IMR-90 (cell line): ENCODE results near the gene ABITRAM. TPM values are rescaled to one million over a fixed set of nuclear protein-coding genes. Genes with fewer than 3 reads are reported as not detected.

Source experiments
- ATAC-seq: fragments of 200-7000 bp; cut with Tn5 transposase; 2 replicates; pipeline ENCODE4 v1.9.1; 2020; ENCODE audit warnings: low read depth, mild to moderate bottlenecking, moderate library complexity
- BruUV-seq: library from RNA; stranded (reverse); fragments of 400-500 nt; replicated peaks from 2 replicates; lab custom pipeline; 2021; lab: Mats Ljungman, UMichigan
- CTCF ChIA-PET: fragments of 300-600 bp; formaldehyde crosslinking; extraction: SDS; loops from one replicate; lab custom pipeline; 2021; ENCODE audit warnings: antibody characterized with exemption; lab: Yijun Ruan, JAX
- POLR2A ChIA-PET: fragments of 300-600 bp; sonication (Branson Sonifier 250); formaldehyde crosslinking; loops from one replicate; lab custom pipeline; 2022; ENCODE audit warnings: antibody characterized with exemption; ENCODE audit not compliant: unreplicated experiment; lab: Charles Lee
- DNase-seq: peaks from one replicate; pipeline ENCODE4 v3.0.0; 2013
- H2AFZ ChIP-seq: replicated peaks from 2 replicates; pipeline ENCODE3; 2013; ENCODE audit warnings: low read length, mild to moderate bottlenecking; ENCODE audit not compliant: poor library complexity
- H2AK5ac ChIP-seq: 2 replicates; pipeline ENCODE4 v1.6.1; 2013; ENCODE audit warnings: low read depth, low read length, inconsistent platforms
- H2AK9ac ChIP-seq: replicated peaks from 2 replicates; pipeline ENCODE3; 2013; ENCODE audit warnings: mild to moderate bottlenecking, low read depth, low read length, moderate library complexity; ENCODE audit not compliant: poor library complexity
- H2BK120ac ChIP-seq: 2 replicates; pipeline ENCODE4 v1.6.1; 2013; ENCODE audit warnings: low read depth, low read length, inconsistent platforms
- H2BK15ac ChIP-seq: 3 replicates; pipeline ENCODE4 v1.6.1; 2013; ENCODE audit warnings: low read depth, low read length, inconsistent platforms
- H2BK20ac ChIP-seq: 2 replicates; pipeline ENCODE4 v1.6.1; 2013; ENCODE audit warnings: low read depth, mild to moderate bottlenecking, inconsistent platforms, low read length, moderate library complexity
- H2BK5ac ChIP-seq: 2 replicates; pipeline ENCODE4 v1.6.1; 2013; ENCODE audit warnings: mild to moderate bottlenecking, low read depth, low read length, inconsistent platforms; ENCODE audit not compliant: poor library complexity, severe bottlenecking
- H3K14ac ChIP-seq: replicated peaks from 2 replicates; pipeline ENCODE4 v1.6.1; 2013; ENCODE audit warnings: low read depth, low read length, inconsistent platforms
- H3K18ac ChIP-seq: 2 replicates; pipeline ENCODE4 v1.6.1; 2013; ENCODE audit warnings: low read depth, low read length, control low read depth
- H3K23ac ChIP-seq: 2 replicates; pipeline ENCODE4 v1.6.1; 2013; ENCODE audit warnings: low read depth, low read length, inconsistent platforms
- H3K27ac ChIP-seq: 2 replicates; pipeline ENCODE4 v1.5.1; 2013; ENCODE audit warnings: mild to moderate bottlenecking, control low read depth, low read length; ENCODE audit not compliant: insufficient read depth
- H3K27me3 ChIP-seq: 2 replicates; pipeline ENCODE4 v1.6.1; 2013; ENCODE audit warnings: low read length; ENCODE audit not compliant: control insufficient read depth, insufficient read depth
- H3K36me3 ChIP-seq: 2 replicates; pipeline ENCODE4 v1.6.1; 2013; ENCODE audit warnings: low read length, mixed read lengths; ENCODE audit not compliant: control insufficient read depth, insufficient read depth
- H3K4ac ChIP-seq: 2 replicates; pipeline ENCODE4 v1.6.1; 2013; ENCODE audit warnings: low read depth, low read length, inconsistent platforms
- H3K4me1 ChIP-seq: 2 replicates; pipeline ENCODE4 v1.6.1; 2013; ENCODE audit warnings: low read length, mixed read lengths; ENCODE audit not compliant: control insufficient read depth, insufficient read depth
- H3K4me2 ChIP-seq: 2 replicates; pipeline ENCODE4 v1.6.1; 2013; ENCODE audit warnings: low read depth, mild to moderate bottlenecking, control low read depth, low read length, moderate library complexity
- H3K4me3 ChIP-seq: 2 replicates; pipeline ENCODE4 v1.5.1; 2013; ENCODE audit warnings: low read depth, mild to moderate bottlenecking, control low read depth, low read length, moderate library complexity; ENCODE audit not compliant: insufficient read depth
- H3K56ac ChIP-seq: 2 replicates; pipeline ENCODE4 v1.6.1; 2013; ENCODE audit warnings: low read length, inconsistent platforms; ENCODE audit not compliant: insufficient read depth; ENCODE audit errors: extremely low read depth
- H3K79me1 ChIP-seq, 2 experiments: 2 replicates each; pipeline ENCODE4 v1.6.1; 2013; ENCODE audit warnings: low read length in 2 of 2, inconsistent platforms in 1 of 2, low read depth in 1 of 2
- H3K9ac ChIP-seq: 2 replicates; pipeline ENCODE4 v1.6.1; 2013; ENCODE audit warnings: low read depth, low read length, control low read depth
- H3K9me1 ChIP-seq: 2 replicates; pipeline ENCODE4 v1.6.1; 2013; ENCODE audit warnings: low read length, inconsistent platforms; ENCODE audit not compliant: insufficient read depth
- H3K9me3 ChIP-seq: 2 replicates; pipeline ENCODE4 v1.6.1; 2013; ENCODE audit warnings: low read length; ENCODE audit not compliant: control insufficient read depth, insufficient read depth
- H4K20me1 ChIP-seq: 2 replicates; pipeline ENCODE4 v1.6.1; 2013; ENCODE audit warnings: low read length, inconsistent platforms; ENCODE audit not compliant: insufficient read depth
- H4K5ac ChIP-seq: 2 replicates; pipeline ENCODE4 v1.6.1; 2013; ENCODE audit warnings: mild to moderate bottlenecking, low read depth, low read length, control low read depth
- H4K8ac ChIP-seq, 2 experiments: 2 replicates each; pipeline ENCODE4 v1.6.1; 2013; ENCODE audit warnings: low read depth in 2 of 2, low read length in 2 of 2, control low read depth in 1 of 2, inconsistent platforms in 1 of 2
- H4K91ac ChIP-seq: 2 replicates; pipeline ENCODE4 v1.6.1; 2013; ENCODE audit warnings: low read depth, low read length, inconsistent platforms; ENCODE audit not compliant: insufficient read depth
- BHLHE40 ChIP-seq: fragments of 150-350 bp; IDR thresholded peaks from 2 replicates; pipeline ENCODE4 v1.6.1; 2016; ENCODE audit warnings: mild to moderate bottlenecking, low read depth, low read length
- CEBPB ChIP-seq: IDR thresholded peaks from 2 replicates; pipeline ENCODE4 v1.6.1; 2012; ENCODE audit warnings: low read depth, low read length, improper control_type of control experiment
- CHD1 ChIP-seq: IDR thresholded peaks from 2 replicates; pipeline ENCODE4 v1.6.1; 2012; ENCODE audit warnings: low read depth, low read length, improper control_type of control experiment
- FOS ChIP-seq: fragments of 150-350 bp; IDR thresholded peaks from 2 replicates; pipeline ENCODE4 v1.6.1; 2016; ENCODE audit warnings: low read depth, low read length
- MAFK ChIP-seq: IDR thresholded peaks from 2 replicates; pipeline ENCODE4 v1.6.1; 2012; ENCODE audit warnings: low read depth, low read length, improper control_type of control experiment
- MAZ ChIP-seq: IDR thresholded peaks from 2 replicates; pipeline ENCODE4 v1.6.1; 2012; ENCODE audit warnings: low read depth, mild to moderate bottlenecking, low read length, improper control_type of control experiment, moderate library complexity, borderline replicate concordance
- MXI1 ChIP-seq: IDR thresholded peaks from 2 replicates; pipeline ENCODE4 v1.6.1; 2012; ENCODE audit warnings: low read depth, mild to moderate bottlenecking, low read length, moderate library complexity, borderline replicate concordance
- NFE2L2 ChIP-seq: fragments of 150-350 bp; IDR thresholded peaks from 2 replicates; pipeline ENCODE4 v1.6.1; 2016; ENCODE audit warnings: low read depth, mild to moderate bottlenecking, low read length
- POLR2A ChIP-seq: IDR thresholded peaks from 2 replicates; pipeline ENCODE4 v1.6.1; 2012; ENCODE audit warnings: mild to moderate bottlenecking, low read depth, low read length
- RAD21 ChIP-seq: IDR thresholded peaks from 2 replicates; pipeline ENCODE4 v1.6.1; 2012; ENCODE audit warnings: low read length, improper control_type of control experiment
- RCOR1 ChIP-seq: IDR thresholded peaks from 2 replicates; pipeline ENCODE4 v1.6.1; 2012; ENCODE audit warnings: mild to moderate bottlenecking, low read length, improper control_type of control experiment; ENCODE audit not compliant: insufficient replicate concordance
- RFX5 ChIP-seq: IDR thresholded peaks from 2 replicates; pipeline ENCODE4 v1.8.0; 2012; ENCODE audit warnings: low read depth, mild to moderate bottlenecking, low read length, moderate library complexity
- SMC3 ChIP-seq: fragments of 150-350 bp; IDR thresholded peaks from 2 replicates; pipeline ENCODE4 v1.6.1; 2016; ENCODE audit warnings: low read depth, mild to moderate bottlenecking, antibody characterized with exemption, low read length, moderate library complexity
- WGBS, 2 experiments: methylation state at CpG; one replicate each; pipeline versions ENCODE4 v1.1.5 to v1.1.7; 2013; ENCODE audit warnings: missing lambda C conversion rate in 2 of 2; ENCODE audit not compliant: insufficient read length in 1 of 2; ENCODE audit errors: extremely low coverage in 2 of 2; 5-methylcytosine and 5-hydroxymethylcytosine counted together
- dilution Hi-C: fragments of 300-500 bp; cut with HindIII; formaldehyde crosslinking; loops from one replicate; pipeline ENCODE4 v1.14.3; 2018; ENCODE audit warnings: low sequenced_read_pairs; ENCODE audit not compliant: unreplicated experiment
- in situ Hi-C: fragments of 300-500 bp; cut with MboI; formaldehyde crosslinking; loops from 3 replicates; pipeline ENCODE4 v1.14.3; 2019; ENCODE audit warnings: low sequenced_read_pairs, inconsistent platforms, mixed read lengths
- intact Hi-C: fragments of 100-400 bp; cut with micrococcal nuclease; formaldehyde crosslinking; loops from 2 replicates; pipeline ENCODE4 v1.10.0; 2022
- polyA plus RNA-seq, 3 experiments: library from polyadenylated mRNA; depleted of rRNA; stranded (reverse); fragments of >200 nt; gene quantifications; 2 replicates each; pipeline ENCODE4 v1.2.3, GENCODE V29; 2012; ENCODE audit warnings: low replicate concordance in 1 of 3
- total RNA-seq: library from RNA; depleted of rRNA; stranded (reverse); fragments of >200 nt; gene quantifications from 2 replicates; pipeline ENCODE4 v1.2.3, GENCODE V29; 2012
- TF ChIP-seq, protein P1 (sequence below): conservative IDR thresholded peaks from 2 replicates; pipeline ENCODE4 v1.5.1; 2012; ENCODE audit warnings: mild to moderate bottlenecking, low read depth, low read length, improper control_type of control experiment
- TF ChIP-seq, protein P2 (sequence below): fragments of 150-350 bp; IDR thresholded peaks from 2 replicates; pipeline ENCODE4 v1.6.1; 2016; ENCODE audit warnings: low read depth, mild to moderate bottlenecking, low read length, moderate library complexity, borderline replicate concordance
- TF ChIP-seq, protein P3 (sequence below): fragments of 150-350 bp; IDR thresholded peaks from 2 replicates; pipeline ENCODE4 v1.6.1; 2017; ENCODE audit warnings: mild to moderate bottlenecking, antibody characterized with exemption, low read length, low read depth

The ABITRAM gene
- total and polyA plus RNA-seq, 2 of the 4 experiments (the other 2 are of a cell fraction), result 8.6 to 10.3 TPM

GRCh38 chr9:108884701-108885100 lies 49.5 kb upstream of the ABITRAM start:
- H2BK5ac ChIP-seq, result no peak overlapping the region
- no peak overlapping the region for H2AK9ac ChIP-seq
- no peaks in the 10 kb centered on the region for H3K9me3 ChIP-seq
- H4K5ac ChIP-seq, result no peak overlapping the region
- H3K4me3 ChIP-seq, result no peak overlapping the region
- no peak overlapping the region for H2BK15ac ChIP-seq
- no peak overlapping the region for H3K23ac ChIP-seq
- CTCF ChIA-PET, result interaction anchor here (0.9 to 1.1 kb wide), 2 partner anchors 15 to 25 kb away, joined by 3 read pairs; no protein-coding TSS in a partner anchor
- H3K36me3 ChIP-seq, result peaks cover 12% of the 10 kb centered on the region
- DNase-seq (no peak), ATAC-seq (no peak)
- H3K4ac ChIP-seq, result no peak overlapping the region
- WGBS, 2 experiments, result no CpG with 5 or more reads among the region's 3 CpGs
- no peak overlapping the region for H4K8ac ChIP-seq
- H3K27ac ChIP-seq, result no peak overlapping the region
- TF ChIP-seq FOS (no peak), MAZ (no peak), NFE2L2 (no peak), BHLHE40 (no peak), RCOR1 (no peak), MAFK (no peak), POLR2A (no peak), MXI1 (no peak), RFX5 (no peak), SMC3 (no peak), CEBPB (no peak), RAD21 (no peak), CHD1 (no peak)
- TF ChIP-seq, protein P1, sequence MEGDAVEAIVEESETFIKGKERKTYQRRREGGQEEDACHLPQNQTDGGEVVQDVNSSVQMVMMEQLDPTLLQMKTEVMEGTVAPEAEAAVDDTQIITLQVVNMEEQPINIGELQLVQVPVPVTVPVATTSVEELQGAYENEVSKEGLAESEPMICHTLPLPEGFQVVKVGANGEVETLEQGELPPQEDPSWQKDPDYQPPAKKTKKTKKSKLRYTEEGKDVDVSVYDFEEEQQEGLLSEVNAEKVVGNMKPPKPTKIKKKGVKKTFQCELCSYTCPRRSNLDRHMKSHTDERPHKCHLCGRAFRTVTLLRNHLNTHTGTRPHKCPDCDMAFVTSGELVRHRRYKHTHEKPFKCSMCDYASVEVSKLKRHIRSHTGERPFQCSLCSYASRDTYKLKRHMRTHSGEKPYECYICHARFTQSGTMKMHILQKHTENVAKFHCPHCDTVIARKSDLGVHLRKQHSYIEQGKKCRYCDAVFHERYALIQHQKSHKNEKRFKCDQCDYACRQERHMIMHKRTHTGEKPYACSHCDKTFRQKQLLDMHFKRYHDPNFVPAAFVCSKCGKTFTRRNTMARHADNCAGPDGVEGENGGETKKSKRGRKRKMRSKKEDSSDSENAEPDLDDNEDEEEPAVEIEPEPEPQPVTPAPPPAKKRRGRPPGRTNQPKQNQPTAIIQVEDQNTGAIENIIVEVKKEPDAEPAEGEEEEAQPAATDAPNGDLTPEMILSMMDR, result no peak
- TF ChIP-seq, protein P2, sequence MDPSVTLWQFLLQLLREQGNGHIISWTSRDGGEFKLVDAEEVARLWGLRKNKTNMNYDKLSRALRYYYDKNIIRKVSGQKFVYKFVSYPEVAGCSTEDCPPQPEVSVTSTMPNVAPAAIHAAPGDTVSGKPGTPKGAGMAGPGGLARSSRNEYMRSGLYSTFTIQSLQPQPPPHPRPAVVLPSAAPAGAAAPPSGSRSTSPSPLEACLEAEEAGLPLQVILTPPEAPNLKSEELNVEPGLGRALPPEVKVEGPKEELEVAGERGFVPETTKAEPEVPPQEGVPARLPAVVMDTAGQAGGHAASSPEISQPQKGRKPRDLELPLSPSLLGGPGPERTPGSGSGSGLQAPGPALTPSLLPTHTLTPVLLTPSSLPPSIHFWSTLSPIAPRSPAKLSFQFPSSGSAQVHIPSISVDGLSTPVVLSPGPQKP, result no peak
- TF ChIP-seq, protein P3, sequence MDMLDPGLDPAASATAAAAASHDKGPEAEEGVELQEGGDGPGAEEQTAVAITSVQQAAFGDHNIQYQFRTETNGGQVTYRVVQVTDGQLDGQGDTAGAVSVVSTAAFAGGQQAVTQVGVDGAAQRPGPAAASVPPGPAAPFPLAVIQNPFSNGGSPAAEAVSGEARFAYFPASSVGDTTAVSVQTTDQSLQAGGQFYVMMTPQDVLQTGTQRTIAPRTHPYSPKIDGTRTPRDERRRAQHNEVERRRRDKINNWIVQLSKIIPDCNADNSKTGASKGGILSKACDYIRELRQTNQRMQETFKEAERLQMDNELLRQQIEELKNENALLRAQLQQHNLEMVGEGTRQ, result no peak
- no peaks in the 10 kb centered on the region for H4K20me1 ChIP-seq
- no peak overlapping the region for H3K56ac ChIP-seq
- dilution Hi-C loops (no loop called here), in situ Hi-C loops (no loop called here), intact Hi-C loops (no loop called here)
- no peaks in the 10 kb centered on the region for H3K27me3 ChIP-seq
- peaks cover 3% of the 10 kb centered on the region; the same call in 1 of the 2 replicates for H3K9me1 ChIP-seq
- BruUV-seq, result no TSS peak
- no peak overlapping the region for H4K91ac ChIP-seq
- H2BK20ac ChIP-seq, result no peak overlapping the region
- no peak overlapping the region for H2AFZ ChIP-seq
- H3K9ac ChIP-seq, result no peak overlapping the region
- H3K18ac ChIP-seq, result no peak overlapping the region
- no peak overlapping the region for H2BK120ac ChIP-seq
- no peak overlapping the region for H3K14ac ChIP-seq
- H3K79me1 ChIP-seq, result no peaks in the 10 kb centered on the region
- H3K4me1 ChIP-seq, result peaks cover 2% of the 10 kb centered on the region; the same call in 1 of the 2 replicates
- no peak overlapping the region for H3K4me2 ChIP-seq
- POLR2A ChIA-PET, result no interaction called here
- no peak overlapping the region for H2AK5ac ChIP-seq
